NCI-H2081 (cell line): Measurements from ENCODE around the gene F8.
"Not testable (repeated sequence)": the region's sequence is repeated elsewhere in the genome, so short reads cannot be mapped to it uniquely, and the experiment has no call there.

Source experiments
- DNase-seq, 2 experiments: peaks; one replicate each; lab custom pipeline; 2025; lab: John Stamatoyannopoulos, UW

F8 gene

GRCh38 chrX:154885057-154885456, 137.5 kb downstream of the F8 start:
- not testable (repeated sequence) for DNase-seq

GRCh38 chrX:154884069-154884468, 138.5 kb downstream of the F8 start:
- not testable (repeated sequence) for DNase-seq

GRCh38 chrX:154873329-154873728, 149.2 kb downstream of the F8 start:
- DNase-seq, result no peak

- not testable (repeated sequence) for DNase-seq
Measured at GRCh38 chrX:154868522-154868921, 154.0 kb downstream of the F8 start.

- DNase-seq, result no peak
Measured at GRCh38 chrX:154855256-154855655, 167.3 kb downstream of the F8 start.

GRCh38 chrX:154850957-154851611, 171.4 kb downstream of the F8 start:
- no peak for DNase-seq

- DNase-seq, result peak; percentile 3 to 20
Measured at GRCh38 chrX:154840856-154841255, 181.7 kb downstream of the F8 start.

- DNase-seq, result no peak
Measured at GRCh38 chrX:154836163-154836562, 186.4 kb downstream of the F8 start.

- DNase-seq, result no peak
Measured at GRCh38 chrX:154834562-154834961, 188.0 kb downstream of the F8 start, which contains the start of gene SMIM9. Gene SMIM9, minus strand, starts transcription at chrX:154834662. Its CDS starts 3,806 bp downstream, at chrX:154830856.

GRCh38 chrX:154833746-154834274, 188.7 kb downstream of the F8 start:
- no peak for DNase-seq

GRCh38 chrX:154829926-154830442, 192.5 kb downstream of the F8 start:
- DNase-seq, result no peak

GRCh38 chrX:154829134-154829533, 193.4 kb downstream of the F8 start:
- DNase-seq, result no peak

GRCh38 chrX:154828016-154828408, 194.5 kb downstream of the F8 start:
- no peak for DNase-seq

- DNase-seq, result no peak
Measured at GRCh38 chrX:154827194-154828015, 195.1 kb downstream of the F8 start.

- not testable (repeated sequence) for DNase-seq
Measured at GRCh38 chrX:154825586-154825985, 196.9 kb downstream of the F8 start.

GRCh38 chrX:154824638-154825037, 197.9 kb downstream of the F8 start:
- DNase-seq, result no peak

GRCh38 chrX:154822029-154822428, 200.5 kb downstream of the F8 start:
- no peak for DNase-seq

GRCh38 chrX:154821523-154821922, 201.0 kb downstream of the F8 start:
- DNase-seq, result no peak

- no peak for DNase-seq
Measured at GRCh38 chrX:154819771-154820341, 202.7 kb downstream of the F8 start.

- no peak for DNase-seq
Measured at GRCh38 chrX:154818916-154819770, 203.4 kb downstream of the F8 start.

- DNase-seq, result not testable (repeated sequence)
Measured at GRCh38 chrX:154817048-154817618, 205.4 kb downstream of the F8 start.
